NCI-H524 treated with DMSO at 0.1 percent for 48 hours (cell line): ENCODE measurements around the gene P2RX6.
"Not testable (repeated sequence)": the region's sequence is repeated elsewhere in the genome, so short reads cannot be mapped to it uniquely, and the experiment has no call there.

Experiments
- DNase-seq: peaks from one replicate; lab custom pipeline; 2025; lab: John Stamatoyannopoulos, UW

The P2RX6 gene

GRCh38 chr22:21031545-21032036 is 16.6 kb downstream of the P2RX6 start:
- no peak for DNase-seq

DNA sequence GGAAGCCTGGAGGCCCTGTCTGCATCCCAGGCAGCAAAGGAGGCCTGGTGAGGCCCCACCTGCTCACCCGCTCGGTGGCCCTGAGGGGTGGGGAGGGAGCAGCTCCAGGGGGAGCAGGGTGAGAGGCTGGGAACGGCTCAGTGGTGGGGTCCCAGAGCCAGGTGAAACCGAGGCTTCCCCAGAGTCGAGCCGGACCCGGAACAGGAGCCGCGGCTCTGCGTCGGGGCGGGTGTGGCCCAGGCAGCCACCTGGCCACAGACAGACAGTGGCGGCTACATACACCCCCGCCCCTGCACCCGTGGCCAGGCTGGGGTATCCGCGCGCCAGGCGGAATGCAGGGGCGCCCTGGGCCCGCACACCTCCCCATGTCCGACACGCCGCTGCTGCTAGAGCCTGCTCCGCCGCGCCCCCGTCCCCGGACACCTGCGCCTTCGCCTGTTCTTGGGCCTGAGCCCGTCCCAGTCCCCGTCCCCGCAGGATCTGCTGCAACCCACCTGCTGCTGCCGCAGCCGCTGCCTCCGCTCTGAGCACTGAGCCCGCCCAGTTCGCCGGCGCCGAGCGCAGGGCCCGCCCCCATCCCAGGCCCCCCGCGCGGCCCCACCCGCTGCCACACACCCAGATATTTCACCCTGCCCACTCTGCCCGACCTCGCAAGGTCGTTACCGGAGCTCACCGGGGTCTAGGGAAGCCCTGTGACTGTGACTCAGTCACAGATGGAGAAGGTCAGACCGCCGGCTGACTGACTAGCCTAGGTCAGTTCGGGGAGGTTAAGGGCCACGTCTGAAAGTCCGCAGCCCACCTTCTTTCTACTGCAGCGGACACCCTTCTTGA is 17.3 kb downstream of the P2RX6 start, which contains the start of gene SLC7A4:
Gene SLC7A4 (minus strand): TSS at position 525 of the 831 bp plus-strand sequence. CDS start 749 bp downstream, outside the sequence.
- DNase-seq, result no peak

- no peak for DNase-seq
Observed at GRCh38 chr22:21032868-21033688, 18.1 kb downstream of the P2RX6 start.

DNA sequence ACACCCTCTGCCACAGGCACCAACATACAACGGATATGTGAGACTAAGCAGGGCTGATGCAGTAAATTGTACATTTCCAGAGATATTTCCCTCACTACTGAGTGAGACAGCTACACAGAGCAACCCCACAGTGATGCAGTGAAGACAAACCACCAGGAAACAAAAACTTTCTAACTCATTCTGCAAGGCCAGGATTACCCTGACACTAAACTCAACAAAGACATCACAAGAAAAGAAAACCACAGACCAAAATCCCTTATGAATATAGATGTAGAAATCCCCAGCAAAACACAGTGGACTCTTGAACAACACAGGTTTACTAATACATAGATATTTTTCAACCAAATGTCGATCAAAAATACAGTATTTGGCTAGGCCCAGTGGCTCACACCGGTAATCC is 18.9 kb downstream of the P2RX6 start:
- no peak for DNase-seq

GRCh38 chr22:21034989-21035388 is 20.0 kb downstream of the P2RX6 start:
- DNase-seq, result no peak

- no peak for DNase-seq
Observed at GRCh38 chr22:21038405-21038804, 23.4 kb downstream of the P2RX6 start.

DNA sequence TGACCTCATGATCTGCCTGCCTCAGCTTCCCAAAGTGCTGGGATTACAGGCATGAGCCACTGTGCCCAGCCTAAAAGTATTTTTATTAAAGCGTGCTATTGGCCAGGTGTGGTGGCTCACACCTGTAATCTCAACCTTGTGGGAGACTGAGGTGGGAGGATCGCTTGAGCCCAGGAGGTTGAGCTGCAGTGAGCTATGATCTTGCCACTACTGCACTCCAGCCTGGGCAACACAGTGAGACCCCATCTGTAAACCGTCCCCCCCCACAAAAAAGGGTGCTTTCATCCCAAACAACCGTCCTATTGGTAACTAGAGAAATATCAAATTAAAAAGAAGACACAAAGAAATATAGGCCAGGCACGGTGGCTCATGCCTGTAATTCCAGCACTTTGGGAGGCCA is 24.2 kb downstream of the P2RX6 start:
- not testable (repeated sequence) for DNase-seq

DNA sequence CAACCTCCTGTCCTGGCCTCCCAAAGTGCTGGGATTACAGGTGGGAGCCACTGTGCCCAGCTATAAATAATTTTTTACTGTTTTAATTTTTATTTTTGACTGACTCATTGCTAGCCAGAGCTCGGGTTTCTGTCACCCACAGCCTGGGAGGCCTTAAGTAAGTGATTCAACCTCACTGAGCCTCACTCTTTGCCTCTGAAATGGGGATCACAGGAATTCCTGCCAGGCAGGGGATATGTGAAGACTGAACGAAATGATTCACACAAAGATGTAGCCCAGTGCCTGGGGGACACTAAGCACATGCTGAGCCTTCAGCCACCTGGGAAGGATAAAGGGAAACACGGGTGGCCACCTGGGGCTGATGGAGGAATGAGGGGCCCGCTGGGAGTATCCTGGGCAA is 27.0 kb downstream of the P2RX6 start:
- no peak for DNase-seq

- no peak for DNase-seq
Observed at GRCh38 chr22:21042978-21043859, 28.3 kb downstream of the P2RX6 start.

DNA sequence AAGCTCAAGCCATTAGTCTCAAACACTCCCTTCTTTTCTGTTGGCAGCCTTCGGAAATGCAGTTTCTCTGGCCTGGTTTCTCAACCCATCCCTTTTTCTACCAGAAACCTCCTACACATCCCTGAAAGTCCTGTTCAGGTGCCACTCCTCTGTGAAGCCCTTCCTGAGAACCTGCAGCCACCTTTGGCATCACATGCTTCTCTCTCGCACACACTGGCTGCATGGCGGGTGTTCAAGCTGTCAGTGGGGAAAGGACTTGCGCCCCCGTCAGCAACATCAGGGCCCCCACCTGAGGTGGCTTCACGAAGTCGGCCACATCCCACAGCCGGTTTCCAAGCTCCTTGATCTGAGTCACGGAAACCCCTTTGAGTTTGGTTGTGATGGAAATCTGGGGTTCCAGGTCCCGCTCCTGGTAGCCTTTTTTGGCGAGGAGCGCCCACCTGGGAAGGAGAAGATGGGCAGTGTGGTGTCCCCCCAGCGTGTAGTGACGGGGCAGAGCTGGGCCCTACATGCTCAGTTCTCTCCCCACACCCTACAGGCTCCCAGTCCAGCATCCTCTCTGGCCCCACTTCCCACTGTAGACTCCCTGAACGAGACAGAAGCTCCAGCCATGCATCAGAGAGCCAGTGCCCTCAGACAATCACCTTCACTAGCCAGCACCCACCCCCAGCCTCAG is 29.0 kb downstream of the P2RX6 start:
- no peak for DNase-seq

DNA sequence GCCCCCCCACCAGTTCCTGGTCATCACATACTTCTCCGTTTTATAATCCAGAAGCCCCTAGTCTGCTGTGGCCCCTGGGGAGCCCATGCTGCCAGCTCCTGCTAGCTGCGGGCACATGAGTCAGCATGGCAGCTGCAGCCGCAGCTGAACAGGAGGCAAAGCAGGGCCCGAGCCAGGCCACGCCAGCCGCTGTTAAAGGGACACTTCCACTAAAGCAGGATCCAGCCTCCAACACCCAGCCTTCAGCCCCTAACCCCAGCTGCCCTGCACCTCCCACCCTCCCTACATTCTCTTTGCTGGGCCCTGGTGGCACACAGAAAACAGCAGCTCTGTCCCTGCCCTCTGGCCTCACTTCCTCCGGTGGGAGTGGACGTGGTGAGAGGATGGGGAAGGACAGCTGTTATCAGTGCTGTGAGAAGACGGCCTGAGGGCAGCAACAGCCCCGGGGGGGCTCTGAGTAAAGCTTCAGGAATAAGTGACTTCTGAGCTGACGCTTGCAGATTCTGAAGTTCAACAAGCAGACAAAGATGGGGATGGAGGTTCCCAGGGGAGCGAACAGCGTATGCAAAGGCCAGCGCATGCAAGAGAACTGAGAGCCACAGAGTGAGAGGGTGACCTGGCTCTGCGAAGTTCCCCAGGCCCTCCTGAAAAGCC is 30.1 kb downstream of the P2RX6 start:
- no peak for DNase-seq

DNA sequence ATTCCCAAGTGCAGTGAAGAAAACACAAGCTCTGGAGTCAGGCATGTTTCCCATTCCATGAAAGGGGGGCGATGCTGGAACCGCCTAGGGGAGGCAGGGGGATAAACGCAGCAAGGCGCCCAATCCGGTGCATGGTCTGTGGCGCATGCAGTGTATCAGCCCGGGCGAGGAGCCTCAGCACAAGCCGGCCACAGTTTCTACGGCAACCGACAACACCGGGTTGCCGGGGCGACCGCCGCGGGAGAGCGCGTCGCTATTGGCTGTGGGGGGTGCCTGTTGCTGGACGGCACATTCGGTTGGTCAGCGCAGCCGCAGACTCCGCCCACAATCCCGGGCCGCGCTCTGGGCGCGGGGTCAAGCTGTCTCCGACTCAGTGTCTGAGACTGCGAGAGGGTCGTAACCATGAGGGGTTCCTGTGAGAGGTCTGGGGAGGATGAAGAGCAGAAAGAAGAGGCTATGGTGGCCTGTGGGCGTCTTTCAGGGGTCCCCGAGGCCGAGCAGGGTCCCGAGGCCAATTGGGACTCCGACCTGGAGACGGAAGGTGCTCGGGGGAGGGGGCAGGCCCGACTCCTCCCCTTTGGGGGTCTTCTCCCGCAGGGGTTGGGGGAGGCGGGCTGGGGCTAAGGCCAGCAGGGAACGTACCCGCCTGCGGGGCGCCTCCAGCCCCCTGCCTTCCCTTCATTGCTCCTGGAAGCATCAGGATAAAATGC is 30.8 kb downstream of the P2RX6 start, which contains the start of gene LRRC74B:
Gene LRRC74B (plus strand): TSS at position 362 of the 710 bp plus-strand sequence. CDS start 41 bp downstream, at position 403.
- DNase-seq, result peak; percentile 77

DNA sequence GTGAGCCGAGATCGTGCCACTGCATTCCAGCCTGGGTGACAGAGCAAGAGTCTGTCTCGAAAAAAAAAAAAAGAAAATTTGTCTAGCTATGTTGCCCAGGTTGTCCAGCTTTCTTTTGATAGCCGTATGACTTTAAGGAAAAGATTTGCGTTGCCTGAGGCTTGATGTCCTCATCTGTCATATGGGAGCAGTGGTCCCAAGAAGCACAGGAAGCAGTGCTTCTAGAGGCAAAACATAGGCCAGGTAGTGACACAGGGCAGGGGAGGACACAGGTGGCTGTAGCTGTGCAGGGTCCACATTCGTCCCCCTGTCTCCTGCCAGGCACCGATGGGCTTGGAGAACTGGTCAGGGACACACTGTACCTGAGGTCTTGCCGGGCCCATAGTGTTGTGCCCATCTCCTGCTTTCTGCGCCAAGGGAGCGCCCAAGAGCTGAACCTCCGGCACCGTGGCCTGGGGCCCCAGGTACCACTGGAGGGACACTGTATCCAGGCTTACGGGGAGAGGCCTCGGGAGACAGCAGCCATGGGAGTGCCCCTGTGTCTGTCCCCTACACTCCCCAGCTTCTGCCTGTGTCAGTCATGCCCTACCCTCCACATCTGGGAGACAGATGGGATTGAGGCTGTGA is 32.2 kb downstream of the P2RX6 start:
- DNase-seq, result no peak

GRCh38 chr22:21047730-21048129 is 32.8 kb downstream of the P2RX6 start:
- no peak for DNase-seq

DNA sequence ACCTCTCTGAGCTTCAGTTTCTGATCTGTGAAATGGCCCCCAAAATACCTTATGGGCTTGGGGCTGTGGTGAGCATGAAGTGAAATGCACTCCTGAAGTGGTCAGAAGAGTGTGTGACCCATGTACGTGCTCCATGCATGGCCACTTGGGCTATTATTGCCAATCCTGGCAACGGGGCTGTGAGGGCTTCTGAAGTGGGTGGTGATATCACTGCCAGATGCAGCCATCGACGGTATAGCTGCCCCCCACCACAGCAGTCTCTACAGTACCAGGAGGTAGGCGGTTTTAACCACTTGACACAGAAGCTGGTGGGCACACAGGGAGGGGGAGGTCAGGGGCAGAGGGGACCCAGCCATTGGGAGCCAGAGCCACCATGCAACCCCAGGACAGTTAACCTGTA is 33.5 kb downstream of the P2RX6 start:
- DNase-seq, result not testable (repeated sequence)

GRCh38 chr22:21048965-21049364 is 34.0 kb downstream of the P2RX6 start:
- not testable (repeated sequence) for DNase-seq

GRCh38 chr22:21051145-21051830 is 36.3 kb downstream of the P2RX6 start:
- peak; percentile 96 for DNase-seq

GRCh38 chr22:21051831-21052400 is 37.0 kb downstream of the P2RX6 start:
- DNase-seq, result no peak
